ENCODE measurements around the gene ABLIM1.

GRCh38 chr10:114626841-114627240 is 31.2 kb downstream of the ABLIM1 start:
- TF ChIP-seq POLR2A (IDR thresholded peaks at IDR 0.05) (no peak), CTCF (IDR thresholded peaks at IDR 0.05) (no peak)
